Chondrocyte (in vitro differentiated cells): ENCODE data around the gene BMP7. TPM values are rescaled to one million over a fixed set of nuclear protein-coding genes. Genes with fewer than 3 reads are reported as not detected.

Source experiments
- DNase-seq: peaks from one replicate; pipeline ENCODE4 v3.0.0; 2021; ENCODE audit warnings: mixed read lengths, low spot score
- H3K27ac Mint-ChIP-seq: one replicate; pipeline ENCODE4 v1.8.0; 2021; ENCODE audit warnings: mild to moderate bottlenecking, moderate library complexity, mixed read lengths; ENCODE audit not compliant: unreplicated experiment
- H3K27me3 Mint-ChIP-seq: 2 replicates; pipeline ENCODE4 v1.8.0; 2021; ENCODE audit warnings: low read depth, mixed read lengths
- H3K36me3 Mint-ChIP-seq: 2 replicates; pipeline ENCODE4 v1.8.0; 2021; ENCODE audit warnings: low read depth, mixed read lengths
- H3K4me1 Mint-ChIP-seq: 2 replicates; pipeline ENCODE4 v1.8.0; 2021; ENCODE audit warnings: low read depth, mild to moderate bottlenecking, mixed read lengths
- H3K4me3 Mint-ChIP-seq: one replicate; pipeline ENCODE4 v1.8.0; 2021; ENCODE audit warnings: mild to moderate bottlenecking, moderate library complexity, mixed read lengths; ENCODE audit not compliant: unreplicated experiment
- H3K9me3 Mint-ChIP-seq: 2 replicates; pipeline ENCODE4 v1.8.0; 2021; ENCODE audit warnings: low read depth, mixed read lengths
- CTCF ChIP-seq: fragments of 200-600 bp; sonication (generic); IDR thresholded peaks from 2 replicates; pipeline ENCODE4 v1.5.0; 2021; ENCODE audit warnings: antibody characterized with exemption, mild to moderate bottlenecking, moderate library complexity
- total RNA-seq: library from RNA; stranded (reverse); gene quantifications from 3 replicates; pipeline ENCODE4 v1.2.1, GENCODE V29; 2021

The BMP7 gene
- total RNA-seq, 1 donor from 2014 or later, result not detected

GRCh38 chr20:57133926-57134650 is 132.4 kb downstream of the BMP7 start:
- H3K27ac Mint-ChIP-seq, result no peak overlapping the region
- no peak for TF ChIP-seq CTCF
- no peaks in the 10 kb centered on the region for H3K9me3 Mint-ChIP-seq
- DNase-seq, result no peak
- H3K4me1 Mint-ChIP-seq, result no peaks in the 10 kb centered on the region
- H3K36me3 Mint-ChIP-seq, result peaks cover 2% of the 10 kb centered on the region
- no peak overlapping the region for H3K4me3 Mint-ChIP-seq
- H3K27me3 Mint-ChIP-seq, result peaks cover 24% of the 10 kb centered on the region

- peaks cover 2% of the 10 kb centered on the region for H3K36me3 Mint-ChIP-seq
- DNase-seq, result no peak
- H3K27ac Mint-ChIP-seq, result no peak overlapping the region
- H3K27me3 Mint-ChIP-seq, result peaks cover 28% of the 10 kb centered on the region
- H3K4me3 Mint-ChIP-seq, result no peak overlapping the region
- H3K4me1 Mint-ChIP-seq, result no peaks in the 10 kb centered on the region
- TF ChIP-seq CTCF, result no peak
- no peaks in the 10 kb centered on the region for H3K9me3 Mint-ChIP-seq
These were observed 134.6 kb downstream of the BMP7 start for GRCh38 chr20:57131601-57132391.

GRCh38 chr20:57131077-57131476 is 135.4 kb downstream of the BMP7 start:
- H3K4me1 Mint-ChIP-seq, result no peaks in the 10 kb centered on the region
- no peak for DNase-seq
- H3K36me3 Mint-ChIP-seq, result peaks cover 2% of the 10 kb centered on the region
- H3K9me3 Mint-ChIP-seq, result no peaks in the 10 kb centered on the region
- no peak overlapping the region for H3K27ac Mint-ChIP-seq
- H3K27me3 Mint-ChIP-seq, result peaks cover 35% of the 10 kb centered on the region
- no peak for TF ChIP-seq CTCF
- no peak overlapping the region for H3K4me3 Mint-ChIP-seq

GRCh38 chr20:57130160-57130772 is 136.2 kb downstream of the BMP7 start:
- Mint-ChIP-seq H3K27me3 (peaks cover 36% of the 10 kb centered on the region), H3K4me3 (no peak overlapping the region), H3K4me1 (no peaks in the 10 kb centered on the region), H3K9me3 (no peaks in the 10 kb centered on the region), H3K36me3 (peaks cover 2% of the 10 kb centered on the region), H3K27ac (no peak overlapping the region)
- no peak for TF ChIP-seq CTCF
- DNase-seq, result no peak

- TF ChIP-seq CTCF, result no peak
- H3K4me3 Mint-ChIP-seq, result no peak overlapping the region
- H3K4me1 Mint-ChIP-seq, result no peaks in the 10 kb centered on the region
- H3K9me3 Mint-ChIP-seq, result no peaks in the 10 kb centered on the region
- no peaks in the 10 kb centered on the region for H3K36me3 Mint-ChIP-seq
- no peak overlapping the region for H3K27ac Mint-ChIP-seq
- no peak for DNase-seq
- peaks cover 36% of the 10 kb centered on the region for H3K27me3 Mint-ChIP-seq
These were observed 137.1 kb downstream of the BMP7 start for GRCh38 chr20:57129303-57129702.
